Endothelial cell (in vitro differentiated cells): Measurements from ENCODE around the gene C2CD4C. TPM values are rescaled to one million over a fixed set of nuclear protein-coding genes. Genes with fewer than 3 reads are reported as not detected.
"Not testable (repeated sequence)": the region's sequence is repeated elsewhere in the genome, so short reads cannot be mapped to it uniquely, and the experiment has no call there.

Source experiments
- DNase-seq: peaks from one replicate; pipeline ENCODE4 v3.0.0; 2021; ENCODE audit warnings: low spot score
- H3K27ac Mint-ChIP-seq: one replicate; pipeline ENCODE4 v1.8.0; 2021; ENCODE audit warnings: mixed read lengths, inconsistent platforms; ENCODE audit not compliant: unreplicated experiment
- H3K27me3 Mint-ChIP-seq: one replicate; pipeline ENCODE4 v1.8.0; 2021; ENCODE audit warnings: mild to moderate bottlenecking, moderate library complexity, mixed read lengths, inconsistent platforms; ENCODE audit not compliant: unreplicated experiment
- H3K36me3 Mint-ChIP-seq: one replicate; pipeline ENCODE4 v1.8.0; 2021; ENCODE audit warnings: mild to moderate bottlenecking, low read depth, mixed read lengths, inconsistent platforms; ENCODE audit not compliant: unreplicated experiment
- H3K4me1 Mint-ChIP-seq: one replicate; pipeline ENCODE4 v1.8.0; 2021; ENCODE audit warnings: mild to moderate bottlenecking, mixed read lengths, inconsistent platforms; ENCODE audit not compliant: unreplicated experiment
- H3K4me3 Mint-ChIP-seq: one replicate; pipeline ENCODE4 v1.8.0; 2021; ENCODE audit warnings: mild to moderate bottlenecking, mixed read lengths, inconsistent platforms; ENCODE audit not compliant: unreplicated experiment
- H3K9me3 Mint-ChIP-seq: one replicate; pipeline ENCODE4 v1.8.0; 2021; ENCODE audit warnings: mixed read lengths, inconsistent platforms; ENCODE audit not compliant: unreplicated experiment
- total RNA-seq: library from RNA; stranded (reverse); fragmentation: NEBNext Ultra II Directional; extraction: Animal tissue kit (Norgen Biotek cat#: 25700); gene quantifications from one replicate; pipeline ENCODE4 v1.2.1, GENCODE V29; 2021; ENCODE audit not compliant: unreplicated experiment
- TF ChIP-seq, protein P1 (sequence below): fragments of 200-600 bp; sonication (generic); IDR thresholded peaks from one replicate; pipeline ENCODE4 v1.5.0; 2021; ENCODE audit warnings: antibody characterized with exemption; ENCODE audit not compliant: unreplicated experiment

Gene C2CD4C
- total RNA-seq, 1 donor from 2014 or later = 1.2 TPM

GRCh38 chr19:364496-365287 is 44.3 kb downstream of the C2CD4C start:
- Mint-ChIP-seq H3K27ac (no peak overlapping the region), H3K27me3 (peaks cover 7% of the 10 kb centered on the region), H3K9me3 (no peaks in the 10 kb centered on the region), H3K36me3 (no peaks in the 10 kb centered on the region), H3K4me1 (no peaks in the 10 kb centered on the region), H3K4me3 (no peak overlapping the region)
- no peak for DNase-seq
- TF ChIP-seq, protein P1, sequence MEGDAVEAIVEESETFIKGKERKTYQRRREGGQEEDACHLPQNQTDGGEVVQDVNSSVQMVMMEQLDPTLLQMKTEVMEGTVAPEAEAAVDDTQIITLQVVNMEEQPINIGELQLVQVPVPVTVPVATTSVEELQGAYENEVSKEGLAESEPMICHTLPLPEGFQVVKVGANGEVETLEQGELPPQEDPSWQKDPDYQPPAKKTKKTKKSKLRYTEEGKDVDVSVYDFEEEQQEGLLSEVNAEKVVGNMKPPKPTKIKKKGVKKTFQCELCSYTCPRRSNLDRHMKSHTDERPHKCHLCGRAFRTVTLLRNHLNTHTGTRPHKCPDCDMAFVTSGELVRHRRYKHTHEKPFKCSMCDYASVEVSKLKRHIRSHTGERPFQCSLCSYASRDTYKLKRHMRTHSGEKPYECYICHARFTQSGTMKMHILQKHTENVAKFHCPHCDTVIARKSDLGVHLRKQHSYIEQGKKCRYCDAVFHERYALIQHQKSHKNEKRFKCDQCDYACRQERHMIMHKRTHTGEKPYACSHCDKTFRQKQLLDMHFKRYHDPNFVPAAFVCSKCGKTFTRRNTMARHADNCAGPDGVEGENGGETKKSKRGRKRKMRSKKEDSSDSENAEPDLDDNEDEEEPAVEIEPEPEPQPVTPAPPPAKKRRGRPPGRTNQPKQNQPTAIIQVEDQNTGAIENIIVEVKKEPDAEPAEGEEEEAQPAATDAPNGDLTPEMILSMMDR = no peak

- H3K4me1 Mint-ChIP-seq = no peaks in the 10 kb centered on the region
- peaks cover 6% of the 10 kb centered on the region for H3K27me3 Mint-ChIP-seq
- H3K4me3 Mint-ChIP-seq = no peak overlapping the region
- TF ChIP-seq, protein P1 = no peak
- no peaks in the 10 kb centered on the region for H3K9me3 Mint-ChIP-seq
- H3K36me3 Mint-ChIP-seq = no peaks in the 10 kb centered on the region
- no peak for DNase-seq
- no peak overlapping the region for H3K27ac Mint-ChIP-seq
Observed at GRCh38 chr19:362683-363082, 46.3 kb downstream of the C2CD4C start.

- no peaks in the 10 kb centered on the region for H3K4me1 Mint-ChIP-seq
- TF ChIP-seq, protein P1 = no peak
- H3K4me3 Mint-ChIP-seq = no peak overlapping the region
- no peaks in the 10 kb centered on the region for H3K36me3 Mint-ChIP-seq
- no peak overlapping the region for H3K27ac Mint-ChIP-seq
- DNase-seq = no peak
- peaks cover 10% of the 10 kb centered on the region for H3K27me3 Mint-ChIP-seq
- H3K9me3 Mint-ChIP-seq = no peaks in the 10 kb centered on the region
Observed at GRCh38 chr19:362154-362553, 46.8 kb downstream of the C2CD4C start.

DNA sequence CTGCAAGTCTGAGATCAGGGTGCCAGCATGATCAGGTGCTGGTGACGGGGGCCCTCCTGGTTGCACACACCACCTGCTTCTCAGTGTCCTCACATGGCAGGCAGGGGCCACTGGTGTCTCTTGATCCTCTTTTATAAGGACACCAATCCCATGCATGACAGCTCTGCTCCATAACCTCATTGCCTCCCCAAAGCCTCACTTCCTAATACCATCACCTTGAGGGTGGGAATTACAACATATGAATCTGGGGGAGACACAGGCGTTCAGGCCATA is 49.4 kb downstream of the C2CD4C start:
- peaks cover 6% of the 10 kb centered on the region for H3K27me3 Mint-ChIP-seq
- TF ChIP-seq, protein P1 = no peak
- no peaks in the 10 kb centered on the region for H3K36me3 Mint-ChIP-seq
- no peak overlapping the region for H3K27ac Mint-ChIP-seq
- DNase-seq = no peak
- no peaks in the 10 kb centered on the region for H3K9me3 Mint-ChIP-seq
- no peak overlapping the region for H3K4me3 Mint-ChIP-seq
- no peaks in the 10 kb centered on the region for H3K4me1 Mint-ChIP-seq

GRCh38 chr19:355536-355935 is 53.4 kb downstream of the C2CD4C start:
- not testable (repeated sequence) for DNase-seq, H3K36me3 Mint-ChIP-seq, H3K4me1 Mint-ChIP-seq, H3K27me3 Mint-ChIP-seq, H3K9me3 Mint-ChIP-seq, H3K27ac Mint-ChIP-seq, H3K4me3 Mint-ChIP-seq

Other genes with a start within 250 kb of the C2CD4C start
- gene PLPP2, start 117.7 kb downstream of the C2CD4C start, total RNA-seq = 26.2 TPM
- gene MIER2, start 64.4 kb downstream of the C2CD4C start, total RNA-seq = 44.1 TPM
- 46.9 TPM for gene SHC2, start 51.9 kb upstream of the C2CD4C start, total RNA-seq
- 6.5 TPM for gene MADCAM1, start 87.3 kb upstream of the C2CD4C start, total RNA-seq
- 18.0 TPM for gene TPGS1, start 98.3 kb upstream of the C2CD4C start, total RNA-seq
- 126 TPM for gene CDC34, start 122.6 kb upstream of the C2CD4C start, total RNA-seq
- not detected for gene GZMM, start 134.9 kb upstream of the C2CD4C start, total RNA-seq
- gene BSG, start 163.4 kb upstream of the C2CD4C start, total RNA-seq = 353 TPM
- 0.28 TPM for gene HCN2, start 180.7 kb upstream of the C2CD4C start, total RNA-seq
- gene POLRMT, start 224.4 kb upstream of the C2CD4C start, total RNA-seq = 53.6 TPM
- gene FGF22, start 230.7 kb upstream of the C2CD4C start, total RNA-seq = not detected